Islet of Langerhans (tissue), 1 donor: ENCODE results near the gene ALDH1L1.

Experiments used
- FAIRE-seq: peaks from one replicate; lab custom pipeline; 2011; peaks lifted over from hg19 to GRCh38; lab: Jason Lieb, UNC

ALDH1L1 gene

DNA sequence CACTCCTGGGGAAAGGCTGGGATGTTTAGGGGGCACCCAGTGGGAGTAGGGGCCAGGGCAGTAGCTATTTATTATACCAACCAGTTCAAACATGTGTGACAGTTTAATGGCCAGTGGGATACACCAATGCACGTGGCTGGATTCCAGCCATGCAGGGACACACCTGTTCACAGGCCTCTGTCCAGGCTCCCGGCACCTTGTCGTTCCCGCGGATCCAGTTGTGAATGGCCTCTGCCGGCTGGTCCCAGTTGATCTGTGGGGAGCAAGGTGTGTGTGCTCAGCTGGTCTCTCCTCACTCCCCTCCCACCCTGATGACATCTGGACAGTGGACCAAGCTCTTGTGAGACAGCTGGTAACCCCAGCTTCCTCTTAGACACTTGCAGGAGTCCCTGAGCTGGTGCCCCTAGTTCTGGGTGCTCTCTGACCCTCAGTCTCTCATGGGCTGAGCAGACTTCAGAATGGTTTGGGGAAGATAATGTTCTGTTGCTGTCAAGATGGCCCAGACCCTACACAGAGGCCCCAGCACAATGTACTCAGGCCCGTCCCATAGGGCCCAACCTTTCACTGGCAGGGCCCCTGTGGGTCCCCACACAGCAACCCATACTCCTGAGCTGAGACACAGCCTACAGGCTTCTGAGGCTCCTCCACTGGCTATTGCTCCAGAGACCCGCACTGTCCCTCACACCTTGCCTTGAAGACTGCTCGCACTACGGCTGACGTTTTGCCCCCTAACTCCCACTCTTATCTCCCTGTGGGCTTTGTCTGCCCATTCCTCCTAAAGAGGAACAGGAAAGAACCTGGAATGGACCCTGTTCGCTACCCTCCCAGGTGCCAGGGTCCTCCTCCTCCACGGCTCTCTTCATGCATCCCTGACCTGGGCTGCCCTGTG lies 25.8 kb downstream of the ALDH1L1 start:
- no peak for FAIRE-seq

DNA sequence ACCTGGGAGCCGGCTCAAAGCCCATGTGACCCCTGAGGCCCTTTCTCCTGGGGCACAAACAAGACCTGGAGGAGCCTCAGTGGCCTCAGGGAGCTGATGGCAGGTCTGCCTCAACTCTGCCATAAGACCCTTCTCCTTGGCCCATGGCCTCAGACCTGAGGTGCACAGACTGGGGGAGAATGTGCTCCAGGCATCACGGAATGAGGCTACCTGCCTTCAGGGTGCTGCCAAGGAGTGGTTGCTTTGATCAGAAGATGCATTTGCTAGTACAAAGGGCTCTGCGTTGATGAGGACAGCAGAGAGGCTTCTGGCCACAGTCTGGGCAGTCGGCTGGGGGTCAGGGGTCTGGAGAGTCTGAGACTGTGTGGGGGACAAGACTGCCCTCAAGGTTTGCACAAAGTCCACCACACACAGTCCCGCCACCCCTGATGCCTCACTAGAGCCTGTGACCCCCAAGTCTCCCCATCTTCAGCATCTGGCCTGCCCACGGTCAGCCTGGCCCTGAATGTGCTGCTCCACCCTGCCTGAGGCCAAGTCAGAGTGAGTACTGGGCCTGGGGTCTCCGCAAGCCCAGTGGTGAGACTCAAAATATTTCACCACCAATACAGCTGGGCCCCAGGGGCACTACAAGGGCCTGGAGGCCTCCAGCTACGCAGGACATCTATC lies 26.6 kb downstream of the ALDH1L1 start:
- no peak for FAIRE-seq

DNA sequence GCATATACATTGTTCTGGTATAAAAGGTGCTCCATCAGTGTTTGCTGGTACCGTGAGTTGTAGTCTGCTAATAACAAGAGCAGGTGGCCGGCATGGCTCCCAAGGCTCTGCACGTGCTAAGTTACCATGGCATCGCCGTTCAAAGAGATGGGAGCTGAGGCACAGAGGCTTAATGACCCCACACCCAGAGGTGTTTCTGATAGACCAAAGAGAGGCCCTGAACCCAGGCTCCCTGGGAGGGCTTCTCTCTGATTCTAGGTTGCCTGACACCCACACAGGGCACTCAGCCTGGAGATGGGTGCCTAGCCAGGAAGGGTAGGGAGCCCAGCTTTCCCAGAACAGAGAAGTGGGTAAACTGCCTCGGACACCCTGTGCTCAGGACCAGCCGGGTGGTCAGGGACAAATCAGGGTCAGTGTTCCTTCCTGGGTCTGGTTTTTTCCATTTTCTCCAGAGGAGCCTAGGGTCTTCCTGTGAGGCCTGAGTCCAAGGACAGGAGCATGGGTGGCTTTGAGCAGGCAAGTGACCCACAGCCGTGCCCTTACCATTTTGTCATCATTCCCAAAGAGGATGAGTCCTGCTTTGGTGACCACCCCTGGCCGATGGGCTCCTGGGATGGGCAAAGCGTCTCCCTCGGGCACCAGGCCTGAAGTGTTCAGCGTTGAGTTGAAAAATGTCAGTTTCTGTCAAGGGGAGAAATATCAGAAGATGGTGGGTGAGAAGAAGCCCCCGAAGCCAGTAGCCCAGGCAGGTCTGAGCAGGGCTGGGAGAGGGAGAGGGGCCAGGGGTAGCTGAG lies 27.3 kb downstream of the ALDH1L1 start:
- no peak for FAIRE-seq

DNA sequence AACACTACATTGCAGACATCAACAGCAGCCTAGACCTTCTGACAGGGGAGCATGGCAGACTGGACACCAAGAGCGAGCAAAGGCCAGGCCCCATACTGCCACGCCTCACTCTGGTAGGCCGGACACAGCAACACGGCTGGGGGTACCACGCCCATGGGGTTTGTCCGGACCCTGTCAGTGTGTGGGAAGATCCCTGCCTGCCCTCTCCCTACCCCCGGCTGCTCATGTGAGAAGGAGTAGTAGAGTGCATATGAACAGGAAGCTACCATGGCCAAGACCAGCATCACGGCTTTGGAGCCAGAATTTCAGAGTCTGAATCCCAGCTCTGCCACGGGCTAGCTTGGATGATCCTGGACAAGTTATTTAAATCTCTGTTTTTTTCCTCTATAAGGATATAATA lies 27.9 kb downstream of the ALDH1L1 start:
- no peak for FAIRE-seq

DNA sequence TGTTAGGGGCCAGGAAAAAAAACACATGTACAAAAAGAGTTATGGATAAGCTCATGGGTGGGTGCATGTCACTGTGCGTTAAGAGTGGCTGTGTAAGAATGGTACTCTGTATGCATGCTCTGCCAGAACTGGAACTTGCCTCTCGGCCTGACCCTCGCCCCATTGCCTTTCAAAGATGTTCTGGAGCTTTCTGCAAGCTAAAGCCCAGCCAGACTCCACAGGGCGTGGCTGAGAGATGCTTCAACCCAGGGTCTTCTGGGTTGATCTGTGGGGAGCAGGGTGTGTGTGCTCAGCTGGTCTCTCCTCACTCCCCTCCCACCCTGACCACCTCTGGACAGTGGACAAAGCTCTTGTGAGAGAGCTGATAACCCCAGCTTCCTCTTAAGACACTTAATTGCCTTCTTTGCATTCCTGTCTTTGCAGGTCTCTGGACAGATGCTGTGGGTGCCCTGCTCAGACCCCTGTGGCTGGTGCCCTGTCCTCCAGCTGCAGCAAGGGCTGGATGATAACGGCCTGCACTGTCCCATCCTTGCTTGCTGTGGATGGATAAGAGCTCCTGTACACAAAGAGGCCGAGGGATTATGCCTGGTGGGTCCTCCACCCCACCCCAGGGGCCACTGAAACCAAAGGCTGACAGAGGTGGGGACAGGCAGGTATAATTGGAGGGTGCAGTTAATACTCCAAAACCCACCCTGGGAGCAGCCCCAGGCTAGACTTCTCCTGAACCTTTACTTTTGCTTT lies 28.7 kb downstream of the ALDH1L1 start:
- no peak for FAIRE-seq

DNA sequence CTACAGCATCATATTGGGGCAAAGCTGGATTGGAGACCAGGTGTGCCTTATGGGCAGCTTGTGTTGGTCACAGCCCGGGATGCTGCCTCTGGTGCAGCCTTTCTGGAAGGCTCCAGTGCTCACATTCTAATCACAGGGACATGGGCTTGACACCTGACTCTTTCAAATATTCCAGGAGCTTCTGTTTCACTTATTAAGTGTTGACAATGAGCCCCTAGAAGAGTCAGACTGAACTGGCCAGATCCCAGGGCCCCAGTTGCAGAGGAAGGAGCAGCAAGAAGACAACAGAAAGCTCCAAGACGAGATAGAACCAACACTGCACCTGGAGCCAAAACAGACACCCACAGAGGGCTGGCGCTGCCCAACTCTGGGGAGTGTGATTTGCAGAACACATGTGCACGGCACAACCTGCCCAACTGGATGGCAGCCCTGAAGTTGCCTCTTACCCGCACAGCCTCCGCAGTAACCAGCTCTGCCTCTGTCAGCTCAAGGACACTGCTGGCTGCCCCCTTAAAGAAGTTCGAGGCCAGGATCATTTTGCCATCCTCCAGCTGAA lies 30.3 kb downstream of the ALDH1L1 start:
- no peak for FAIRE-seq

DNA sequence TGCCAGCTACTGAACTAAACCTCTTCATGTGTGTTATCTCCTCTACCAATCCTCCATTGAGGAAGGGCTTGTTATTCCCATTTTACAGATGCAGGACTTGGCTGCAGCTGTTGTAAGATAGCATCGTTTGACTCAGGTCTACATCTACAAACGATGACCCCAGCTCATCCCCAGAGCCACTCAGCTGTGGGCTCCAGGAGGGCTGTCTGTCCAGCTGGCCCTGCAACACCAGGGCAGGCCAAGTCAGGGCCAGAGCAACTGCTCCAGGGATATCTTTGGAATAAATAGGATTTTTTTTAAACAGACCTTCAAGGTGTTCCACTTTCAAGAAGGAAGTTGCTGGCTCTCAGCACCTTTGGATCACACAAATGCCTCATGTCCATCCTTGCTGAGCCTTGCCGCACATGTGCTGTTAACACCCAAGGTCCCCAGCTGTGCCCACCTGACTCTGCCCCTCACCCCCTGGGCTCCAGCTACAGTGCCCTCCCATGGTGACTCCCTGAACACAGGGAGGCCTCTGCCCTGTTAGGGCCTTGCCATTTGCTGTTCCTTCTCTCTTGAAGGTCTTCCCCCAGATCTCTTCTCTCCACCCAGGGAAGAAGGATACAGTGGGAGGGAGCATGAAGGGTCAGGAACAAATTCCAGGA lies 31.0 kb downstream of the ALDH1L1 start:
- no peak for FAIRE-seq

DNA sequence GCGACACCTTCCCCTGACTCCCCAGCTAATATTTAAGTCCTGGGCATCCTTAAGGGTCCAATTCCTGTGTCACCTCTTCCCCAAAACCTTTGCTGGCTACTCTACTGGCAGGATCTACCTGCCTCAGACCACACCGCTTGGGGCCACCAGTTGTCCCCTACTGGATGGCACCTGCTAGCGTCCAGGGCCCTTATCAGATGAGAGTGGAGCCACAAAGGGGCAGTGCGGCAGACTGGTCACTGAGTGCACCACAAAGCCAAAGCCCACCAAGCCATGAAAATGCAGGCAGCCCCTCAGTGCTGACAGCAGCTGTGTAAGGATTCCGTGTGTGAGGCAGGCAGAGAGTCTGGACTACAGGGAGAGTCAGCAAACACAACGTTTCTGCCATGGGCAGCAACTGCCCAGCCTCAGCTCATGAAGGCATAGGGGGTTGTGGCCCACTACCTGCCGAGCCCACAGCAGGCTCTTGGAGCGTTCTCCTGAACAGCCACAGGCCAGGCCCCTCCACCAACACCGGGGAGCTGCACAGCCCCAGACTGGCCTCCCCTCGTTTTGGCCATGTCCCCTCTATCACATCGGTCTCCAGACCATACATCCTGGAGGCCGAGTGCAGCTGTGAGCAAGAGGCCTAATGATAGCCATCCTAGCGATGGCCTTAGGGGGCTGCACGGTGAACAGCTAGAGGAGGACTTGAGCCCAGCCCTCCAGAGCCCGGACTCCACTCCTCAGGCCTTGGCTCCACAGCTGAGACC lies 32.3 kb downstream of the ALDH1L1 start:
- no peak for FAIRE-seq

DNA sequence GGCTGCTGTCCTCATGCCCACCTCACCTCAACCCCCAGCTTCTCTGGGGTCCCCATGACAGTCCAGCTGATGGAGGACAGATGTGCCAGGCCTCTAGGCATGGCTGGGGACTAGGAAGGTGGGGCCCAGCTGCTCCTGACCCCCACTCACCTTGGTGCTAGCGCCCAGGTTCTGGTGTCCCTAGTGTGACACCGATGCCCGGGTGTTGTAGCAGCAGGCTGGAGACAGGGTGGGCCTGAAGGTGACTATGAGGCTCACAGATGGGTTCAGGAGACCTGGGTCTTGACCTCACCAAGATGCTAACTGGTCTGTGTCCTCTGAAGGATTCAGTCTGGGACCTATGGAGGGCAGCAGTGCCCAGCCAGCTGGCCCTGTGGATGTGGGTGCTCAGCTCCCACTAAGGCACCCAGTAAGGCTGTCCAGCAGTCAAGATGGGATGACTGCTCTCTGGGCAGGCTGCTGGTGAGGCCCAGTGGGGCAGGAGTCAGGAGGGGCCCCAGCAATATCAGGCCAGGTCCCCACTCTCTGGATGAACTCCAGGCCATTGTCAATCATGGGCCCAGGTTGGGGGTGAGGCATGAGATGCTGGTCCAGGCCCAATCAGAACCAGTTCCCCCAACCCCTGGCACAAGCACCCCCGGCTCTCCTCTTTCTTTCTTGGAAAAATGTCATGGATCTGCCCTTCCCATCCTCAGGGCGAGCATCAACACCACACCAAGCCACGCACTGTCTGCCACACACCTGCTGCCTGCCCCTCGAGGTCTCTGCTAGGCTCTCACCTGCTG lies 33.0 kb downstream of the ALDH1L1 start:
- FAIRE-seq = no peak

DNA sequence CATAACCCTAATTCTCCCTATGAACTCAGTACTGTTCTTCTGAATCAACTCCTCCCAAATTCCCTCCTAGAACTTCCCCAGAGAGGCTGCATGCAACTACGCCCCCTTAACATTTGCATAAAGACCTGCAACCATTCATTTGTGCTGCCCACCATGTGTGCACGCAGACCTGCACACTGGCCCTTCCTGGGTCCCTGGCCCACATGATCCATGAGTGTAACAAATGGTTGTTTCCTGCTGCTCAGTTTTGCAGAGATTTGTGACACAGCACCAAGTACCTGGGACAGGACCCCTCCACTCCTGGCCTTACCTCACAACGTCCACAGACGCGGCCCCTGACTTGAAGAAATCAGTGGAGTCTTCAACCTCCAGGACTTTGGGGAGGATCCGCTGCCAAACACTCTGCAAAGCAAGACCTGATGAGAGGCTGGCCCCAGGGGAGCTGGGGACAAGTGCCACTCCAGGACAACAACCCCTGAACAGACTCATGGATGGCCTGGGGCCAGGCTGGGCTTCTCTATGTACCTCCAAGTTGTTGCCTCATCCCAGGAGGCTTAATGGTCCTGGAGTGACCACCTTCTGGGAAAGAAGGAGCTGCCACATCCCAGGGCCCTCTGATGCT lies 33.8 kb downstream of the ALDH1L1 start:
- FAIRE-seq = no peak

DNA sequence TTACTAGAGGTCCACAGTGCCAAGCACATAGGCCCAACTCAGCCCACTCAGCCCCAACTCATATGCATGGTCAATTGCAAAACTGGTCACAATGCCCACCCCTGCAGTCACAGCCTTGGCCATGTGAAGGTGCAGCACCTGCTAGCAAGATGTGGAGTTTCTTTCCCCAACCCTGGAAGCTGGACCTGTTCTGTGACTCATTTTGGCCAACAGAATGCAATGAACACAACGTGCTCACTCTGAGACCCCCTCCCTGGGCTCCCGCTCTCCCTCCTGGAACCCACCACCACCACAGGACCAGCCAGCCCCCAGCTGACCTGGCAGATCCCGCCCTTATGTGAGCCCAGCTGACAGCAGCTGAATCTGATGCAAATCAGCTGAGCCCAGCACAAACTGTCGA lies 34.4 kb downstream of the ALDH1L1 start:
- no peak for FAIRE-seq

DNA sequence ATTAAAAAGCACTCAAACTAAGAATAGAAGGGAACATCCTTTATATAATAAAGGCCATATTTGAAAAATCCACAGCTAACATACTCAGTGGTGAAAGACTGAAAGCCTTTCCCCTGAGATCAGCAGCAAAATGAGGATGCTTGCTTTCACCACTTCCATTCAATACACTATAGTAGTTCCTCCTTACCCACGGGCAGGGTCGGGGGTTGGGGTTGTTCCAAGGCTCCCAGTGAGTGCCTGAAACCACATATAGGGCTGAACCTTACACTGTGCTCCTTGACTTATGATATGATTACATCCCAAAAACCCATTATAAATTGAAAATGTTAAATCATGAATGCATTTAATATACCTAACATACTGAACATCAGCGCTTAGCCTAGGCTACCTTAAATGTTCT lies 37.7 kb downstream of the ALDH1L1 start:
- FAIRE-seq = no peak

DNA sequence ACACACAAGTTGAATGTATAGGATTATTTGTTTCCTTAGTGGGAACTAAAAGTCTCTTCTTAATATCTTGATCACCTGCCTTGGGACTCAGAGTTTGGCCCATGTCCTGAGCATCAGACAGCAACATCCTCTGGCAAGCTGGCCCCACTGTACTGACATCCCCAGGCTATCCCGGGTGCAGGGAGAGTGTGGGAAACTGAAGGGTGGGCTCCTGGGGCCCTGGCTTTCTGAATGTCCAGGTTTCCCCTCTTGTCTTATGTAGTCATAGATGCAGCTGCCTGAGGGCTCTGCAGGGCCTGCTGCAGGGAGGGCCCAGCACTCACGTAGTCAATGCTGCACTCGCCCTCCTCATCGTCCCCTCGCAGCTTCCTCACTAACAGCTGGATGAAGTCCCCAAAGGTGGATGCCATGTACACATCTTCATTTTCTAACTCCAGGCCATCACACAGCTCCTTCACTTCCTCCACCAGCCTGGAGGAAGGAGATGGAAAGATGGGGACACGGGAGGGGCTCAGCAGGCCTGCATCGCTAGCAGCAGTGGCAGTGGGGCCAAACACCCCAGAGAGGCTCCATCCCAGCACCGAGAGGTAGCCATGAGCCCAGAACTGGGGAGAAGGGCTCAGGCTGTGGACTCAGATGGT lies 42.8 kb downstream of the ALDH1L1 start:
- FAIRE-seq = no peak

DNA sequence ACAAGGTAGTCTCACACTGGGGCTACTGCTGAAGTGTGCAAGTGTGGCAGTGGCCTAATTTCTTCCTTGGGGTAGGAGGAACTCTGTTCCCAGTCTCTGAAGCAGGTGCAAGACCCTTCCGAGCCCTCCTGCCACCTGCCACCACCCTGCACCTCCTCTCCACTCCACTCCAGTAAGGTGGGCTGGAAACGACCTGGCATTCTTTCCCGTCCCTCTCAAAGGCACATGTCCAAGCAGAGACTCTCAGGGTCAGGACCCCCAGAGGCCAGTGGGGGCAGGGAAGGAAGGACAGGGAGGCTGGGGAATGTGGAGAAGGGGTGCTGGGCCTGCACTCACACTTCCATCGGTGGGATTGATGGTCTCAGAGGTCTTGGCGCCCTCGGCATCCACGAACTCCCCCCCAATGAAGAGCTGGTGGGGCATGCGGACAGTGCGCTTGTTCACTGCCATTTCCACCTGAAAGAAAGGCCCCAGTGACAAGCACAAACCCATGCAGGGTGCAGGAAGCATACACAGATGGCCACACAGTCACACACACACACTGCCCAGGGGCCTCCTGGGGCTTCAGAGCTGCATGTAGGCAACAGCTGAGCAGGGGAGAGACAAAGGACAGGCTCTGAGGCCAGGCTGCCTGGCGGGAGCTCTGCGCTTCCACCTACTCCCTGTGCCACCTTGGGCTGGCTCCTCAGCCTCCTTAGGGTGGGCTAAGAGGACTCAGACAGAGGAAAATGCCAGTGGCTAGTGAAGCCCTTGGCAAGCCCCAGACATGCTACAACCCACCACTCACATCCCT lies 43.8 kb downstream of the ALDH1L1 start:
- no peak for FAIRE-seq

DNA sequence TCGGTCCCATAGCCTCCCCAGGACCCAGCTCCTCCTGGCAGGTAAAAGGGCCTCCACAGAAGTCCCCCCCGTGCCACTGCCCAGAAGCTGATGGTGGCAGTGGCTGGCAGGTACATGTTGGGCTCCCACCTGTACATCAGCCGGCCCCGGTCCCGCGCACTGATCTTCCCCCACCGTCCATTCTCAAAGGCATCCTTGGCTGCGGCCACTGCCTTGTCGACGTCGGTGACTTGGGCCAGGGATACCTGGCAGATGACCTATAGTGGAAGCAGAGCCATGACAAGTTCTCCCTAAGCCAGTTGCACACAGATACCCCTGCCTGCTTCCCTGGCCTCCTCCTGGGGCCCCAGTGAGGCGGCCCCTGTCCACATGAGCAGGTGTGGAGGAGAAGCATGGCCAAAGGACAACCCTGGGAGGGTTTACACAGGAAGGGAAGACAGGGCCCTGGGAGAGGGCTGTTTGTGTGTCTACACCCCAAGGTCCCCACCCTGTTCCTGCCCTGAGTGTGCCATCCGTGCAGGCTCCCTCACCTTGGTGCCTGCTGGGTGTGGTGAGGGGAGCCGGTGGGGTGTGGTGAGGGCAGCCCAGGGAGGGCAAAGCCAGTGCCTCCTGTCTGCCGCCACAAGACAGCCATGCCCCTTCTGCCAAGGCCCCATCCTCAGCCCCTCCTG lies 44.8 kb downstream of the ALDH1L1 start:
- no peak for FAIRE-seq

DNA sequence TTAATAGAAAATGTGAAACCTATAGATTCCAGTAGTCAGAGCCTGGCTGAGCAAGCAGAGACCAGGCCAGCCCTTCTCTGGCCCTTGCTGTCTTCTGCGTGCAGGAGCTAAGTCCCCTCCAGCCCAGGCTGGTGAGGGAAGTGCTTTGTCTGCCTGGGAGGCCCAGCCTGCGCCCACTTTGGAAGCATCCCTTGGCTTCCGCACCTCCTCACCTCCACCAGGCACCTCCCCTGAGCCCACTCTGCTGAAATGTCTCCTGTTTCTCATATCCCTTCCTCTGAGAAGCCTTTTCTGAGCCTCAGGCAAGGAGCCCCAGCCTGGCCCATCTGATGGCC lies 45.3 kb downstream of the ALDH1L1 start:
- FAIRE-seq = no peak

DNA sequence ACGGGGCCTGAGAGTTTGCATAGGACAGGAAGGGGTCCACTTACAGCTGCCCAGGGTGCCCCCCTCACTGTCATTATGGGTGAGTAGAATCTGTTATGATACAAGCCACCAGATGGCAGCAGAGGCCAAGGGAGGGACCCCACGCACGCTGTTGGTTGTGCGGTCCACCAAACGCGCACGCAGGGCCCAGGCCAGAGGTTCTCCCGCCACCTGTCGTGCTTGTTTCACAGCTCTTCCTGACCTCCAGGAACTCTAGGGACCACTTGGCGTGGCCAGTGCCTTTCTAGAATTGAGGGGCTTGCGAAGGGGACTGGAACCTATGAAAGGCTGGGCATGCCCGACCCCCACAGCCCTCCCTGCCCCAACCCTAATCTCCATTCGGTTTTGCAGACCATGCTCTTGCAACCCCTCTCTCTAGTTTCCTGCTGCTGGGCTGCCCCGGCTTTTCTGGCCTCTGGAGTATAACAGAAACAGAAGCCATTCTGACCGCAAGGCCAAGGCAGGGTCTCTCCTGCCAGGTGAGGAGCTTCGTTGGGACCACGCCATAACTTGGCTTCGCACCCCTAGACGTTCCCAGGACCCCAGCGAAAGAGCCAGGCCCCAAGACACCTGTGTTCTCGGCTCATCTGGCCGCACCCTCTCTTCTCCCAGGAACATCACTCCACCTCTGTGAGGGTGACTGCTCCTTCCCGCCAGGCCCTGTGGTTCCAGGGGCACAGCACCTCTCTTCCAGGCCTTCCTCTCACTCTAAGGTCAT lies 46.0 kb downstream of the ALDH1L1 start:
- FAIRE-seq = no peak
